ENCODE measurements around the gene NTN5.

DNA sequence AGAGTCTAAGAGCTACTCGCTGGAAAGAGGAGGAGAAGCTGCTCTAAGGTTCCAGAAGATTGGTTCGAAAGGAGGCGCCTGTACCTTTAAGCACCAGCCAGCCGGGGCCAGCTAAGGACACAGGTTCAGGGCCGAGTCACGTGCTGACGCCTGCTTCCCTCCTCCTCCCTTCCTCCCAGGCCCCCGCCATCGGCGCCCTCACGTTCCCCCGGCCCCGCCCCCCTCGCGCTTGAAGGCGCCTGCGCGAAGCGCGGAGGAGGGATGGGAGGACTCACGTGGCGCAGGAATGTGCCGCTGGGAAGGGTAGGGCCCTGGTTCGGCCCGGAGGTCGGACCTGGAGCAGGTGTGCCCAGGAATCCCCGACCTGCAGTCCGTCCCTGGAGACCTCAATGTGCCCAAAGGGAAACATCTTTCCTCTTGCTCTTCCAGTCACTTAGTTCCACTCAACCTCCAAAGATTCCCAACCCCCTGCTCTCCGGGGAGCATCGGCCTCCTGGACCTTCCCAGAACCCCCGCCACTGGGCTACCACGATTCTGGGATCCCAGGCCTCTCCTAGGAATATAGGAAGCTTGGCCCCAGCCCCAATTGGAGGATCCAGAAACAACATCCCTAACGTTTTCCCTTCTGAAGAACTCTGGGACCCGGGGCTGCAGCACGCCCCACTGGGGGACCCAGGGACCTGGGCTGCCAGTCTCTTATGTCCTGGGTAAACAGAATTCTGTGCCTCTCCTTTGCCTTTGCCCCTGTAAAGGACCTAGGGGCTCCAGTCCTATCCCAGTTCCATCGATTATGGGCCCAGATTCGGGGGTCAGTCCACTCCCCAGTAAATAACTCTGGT, 38.2 kb downstream of the NTN5 start:
- TF ChIP-seq CTCF (IDR thresholded peaks at IDR 0.05; ENCODE audit: low read depth, low read length, poor library complexity, severe bottlenecking): no peak
- TF ChIP-seq EZH2phosphoT487 (IDR thresholded peaks at IDR 0.05; ENCODE audit: borderline replicate concordance, low read length): no peak
